Stomach (tissue), 4 donors: ENCODE results near the gene TRABD2B.

Experiments
- EP300 ChIP-seq: sonication (generic); formaldehyde crosslinking; IDR thresholded peaks from one replicate; pipeline ENCODE4 v1.6.1; 2017; ENCODE audit warnings: antibody characterized with exemption
- POLR2A ChIP-seq, 4 donors: fragments of 450-650 bp; IDR thresholded peaks; one replicate each; pipeline ENCODE4 v1.6.1; 2016; ENCODE audit warnings: antibody characterized with exemption in 4 of 4, control low read depth in 2 of 4, mild to moderate bottlenecking in 1 of 4, moderate library complexity in 1 of 4
- POLR2AphosphoS5 ChIP-seq, 3 donors: sonication (generic); formaldehyde crosslinking; IDR thresholded peaks; one replicate each; pipeline ENCODE4 v1.6.1; 2016; ENCODE audit warnings: antibody characterized with exemption in 3 of 3
- TF ChIP-seq, protein P1 (sequence below), 7 experiments: fragments of 450-650 bp in 4 of 7; fragments of 200-600 bp in 3 of 7; sonication (generic) in 3 of 7; IDR thresholded peaks; one replicate each; pipeline ENCODE4 v1.5.1; 2016 to 2019; ENCODE audit warnings: antibody characterized with exemption in 7 of 7, control low read depth in 2 of 7, mild to moderate bottlenecking in 1 of 7

- TF ChIP-seq, protein P1, sequence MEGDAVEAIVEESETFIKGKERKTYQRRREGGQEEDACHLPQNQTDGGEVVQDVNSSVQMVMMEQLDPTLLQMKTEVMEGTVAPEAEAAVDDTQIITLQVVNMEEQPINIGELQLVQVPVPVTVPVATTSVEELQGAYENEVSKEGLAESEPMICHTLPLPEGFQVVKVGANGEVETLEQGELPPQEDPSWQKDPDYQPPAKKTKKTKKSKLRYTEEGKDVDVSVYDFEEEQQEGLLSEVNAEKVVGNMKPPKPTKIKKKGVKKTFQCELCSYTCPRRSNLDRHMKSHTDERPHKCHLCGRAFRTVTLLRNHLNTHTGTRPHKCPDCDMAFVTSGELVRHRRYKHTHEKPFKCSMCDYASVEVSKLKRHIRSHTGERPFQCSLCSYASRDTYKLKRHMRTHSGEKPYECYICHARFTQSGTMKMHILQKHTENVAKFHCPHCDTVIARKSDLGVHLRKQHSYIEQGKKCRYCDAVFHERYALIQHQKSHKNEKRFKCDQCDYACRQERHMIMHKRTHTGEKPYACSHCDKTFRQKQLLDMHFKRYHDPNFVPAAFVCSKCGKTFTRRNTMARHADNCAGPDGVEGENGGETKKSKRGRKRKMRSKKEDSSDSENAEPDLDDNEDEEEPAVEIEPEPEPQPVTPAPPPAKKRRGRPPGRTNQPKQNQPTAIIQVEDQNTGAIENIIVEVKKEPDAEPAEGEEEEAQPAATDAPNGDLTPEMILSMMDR (IDR thresholded peaks at IDR 0.05) = no peak
- TF ChIP-seq POLR2A (IDR thresholded peaks at IDR 0.05) (no peak), POLR2AphosphoS5 (IDR thresholded peaks at IDR 0.05) (no peak), EP300 (no peak)
Measured at GRCh38 chr1:48039088-48040054, 42.2 kb upstream of the TRABD2B start.
